Gastrocnemius medialis (tissue), 4 donors: ENCODE measurements around the gene MAP1LC3B.

Experiments used
- CTCF ChIP-seq, 5 experiments: fragments of 450-650 bp in 3 of 5; fragments of 200-600 bp in 2 of 5; sonication (generic) in 2 of 5; IDR thresholded peaks in 4 of 5; conservative IDR thresholded peaks in 1 of 5; 1 replicate in 4 of 5; 2 replicates in 1 of 5; pipeline ENCODE4 v1.5.1; 2016 to 2019; ENCODE audit warnings: antibody characterized with exemption in 5 of 5, mild to moderate bottlenecking in 3 of 5, moderate library complexity in 3 of 5
- POLR2A ChIP-seq, 2 donors: fragments of 450-650 bp; IDR thresholded peaks; one replicate each; pipeline ENCODE4 v1.6.1; 2017; ENCODE audit warnings: antibody characterized with exemption in 2 of 2, mild to moderate bottlenecking in 2 of 2, moderate library complexity in 2 of 2

DNA sequence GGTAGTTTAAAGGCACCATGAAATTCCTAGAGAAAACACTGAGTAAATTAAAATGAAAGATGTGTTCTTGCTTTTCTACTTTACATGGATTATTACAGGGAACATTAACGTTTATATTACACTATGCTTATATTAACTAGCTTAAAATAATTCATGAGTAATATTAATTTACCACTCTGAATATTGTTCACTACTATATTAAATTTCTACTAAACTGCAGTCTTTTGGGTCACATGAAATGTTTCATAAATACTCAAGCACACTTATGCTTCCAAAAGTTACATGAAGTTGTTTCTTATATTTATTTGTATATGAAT, 3.4 kb upstream of the MAP1LC3B start:
- TF ChIP-seq CTCF (IDR thresholded peaks at IDR 0.05 in 4 of 5, conservative IDR thresholded peaks at IDR 0.05 in 1 of 5) (no peak), POLR2A (IDR thresholded peaks at IDR 0.05) (no peak)
